Measurements from ENCODE around the gene CEACAM4. TPM values are rescaled to one million over a fixed set of nuclear protein-coding genes. Genes with fewer than 3 reads are reported as not detected.
"Not testable (repeated sequence)": the region's sequence is repeated elsewhere in the genome, so short reads cannot be mapped to it uniquely, and the experiment has no call there.

The CEACAM4 gene
- total RNA-seq, 3 donors from 2014 or later: 0.66 to 1.8 TPM; not detected in 1

DNA sequence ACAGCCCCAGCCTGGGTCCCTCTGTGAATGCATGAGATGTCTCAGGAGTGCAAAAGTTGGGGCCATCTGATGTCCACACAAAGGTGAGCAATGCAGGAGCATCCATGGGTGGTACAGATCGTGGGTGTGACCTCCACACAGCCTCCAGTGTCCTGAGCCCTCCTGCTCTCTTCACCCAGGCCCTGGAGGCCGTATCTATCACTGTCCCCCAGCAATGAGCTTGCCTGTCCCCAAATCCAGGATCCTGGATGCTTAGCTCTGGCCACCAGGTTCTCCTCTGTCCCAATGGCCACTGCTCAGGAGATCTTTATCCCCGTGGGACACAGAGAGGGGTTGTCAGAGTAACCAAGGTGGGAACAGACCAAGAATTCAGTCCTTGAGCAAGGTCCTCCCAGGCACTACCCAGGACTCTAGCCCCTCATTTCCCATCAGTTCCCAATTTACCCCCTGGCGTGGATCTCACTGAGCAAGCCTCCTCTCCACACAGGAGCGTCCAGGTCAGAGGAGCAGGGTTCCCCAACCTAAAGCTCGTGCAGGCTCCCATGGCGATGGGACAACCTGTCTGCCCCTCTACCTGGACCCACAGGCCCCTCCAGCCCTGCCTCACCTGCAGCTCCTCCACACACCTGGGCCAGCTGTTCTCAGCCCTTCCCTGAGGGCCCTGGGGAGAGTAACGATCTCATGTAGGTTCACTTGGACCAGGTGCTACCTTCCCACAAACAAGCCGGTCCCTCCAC, 39.6 kb downstream of the CEACAM4 start:
- Histone ChIP-seq H3K9me3 (peaks cover 4 to 16% of the 10 kb centered on the region in 2 donors), H3K27me3 (peaks cover 0 to 14% of the 10 kb centered on the region in 2 donors), H3K36me3 (no peaks in the 10 kb centered on the region), H3K4me1 (no peaks in the 10 kb centered on the region), H3K4me3 (no peak overlapping the region), H3K27ac (no peak overlapping the region)
- TF ChIP-seq POLR2A (IDR thresholded peaks at IDR 0.05) (no peak), POLR2AphosphoS5 (IDR thresholded peaks at IDR 0.05) (no peak)
- TF ChIP-seq, protein P1, sequence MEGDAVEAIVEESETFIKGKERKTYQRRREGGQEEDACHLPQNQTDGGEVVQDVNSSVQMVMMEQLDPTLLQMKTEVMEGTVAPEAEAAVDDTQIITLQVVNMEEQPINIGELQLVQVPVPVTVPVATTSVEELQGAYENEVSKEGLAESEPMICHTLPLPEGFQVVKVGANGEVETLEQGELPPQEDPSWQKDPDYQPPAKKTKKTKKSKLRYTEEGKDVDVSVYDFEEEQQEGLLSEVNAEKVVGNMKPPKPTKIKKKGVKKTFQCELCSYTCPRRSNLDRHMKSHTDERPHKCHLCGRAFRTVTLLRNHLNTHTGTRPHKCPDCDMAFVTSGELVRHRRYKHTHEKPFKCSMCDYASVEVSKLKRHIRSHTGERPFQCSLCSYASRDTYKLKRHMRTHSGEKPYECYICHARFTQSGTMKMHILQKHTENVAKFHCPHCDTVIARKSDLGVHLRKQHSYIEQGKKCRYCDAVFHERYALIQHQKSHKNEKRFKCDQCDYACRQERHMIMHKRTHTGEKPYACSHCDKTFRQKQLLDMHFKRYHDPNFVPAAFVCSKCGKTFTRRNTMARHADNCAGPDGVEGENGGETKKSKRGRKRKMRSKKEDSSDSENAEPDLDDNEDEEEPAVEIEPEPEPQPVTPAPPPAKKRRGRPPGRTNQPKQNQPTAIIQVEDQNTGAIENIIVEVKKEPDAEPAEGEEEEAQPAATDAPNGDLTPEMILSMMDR (IDR thresholded peaks at IDR 0.05): no peak
- DNase-seq (ENCODE audit: low spot score in 2 of 2): no peak
- intact Hi-C loops (cut with DNase I; ENCODE audit: low total_unique reads): no loop called here

- Histone ChIP-seq H3K4me1 (no peaks in the 10 kb centered on the region), H3K36me3 (no peaks in the 10 kb centered on the region), H3K27ac (no peak overlapping the region), H3K4me3 (no peak overlapping the region), H3K9me3 (peaks cover 8 to 28% of the 10 kb centered on the region in 2 donors), H3K27me3 (peaks cover 0 to 10% of the 10 kb centered on the region in 2 donors)
- no peak for DNase-seq (ENCODE audit: low spot score in 2 of 2)
- TF ChIP-seq POLR2AphosphoS5 (IDR thresholded peaks at IDR 0.05) (no peak), POLR2A (IDR thresholded peaks at IDR 0.05) (no peak)
- TF ChIP-seq, protein P1 (IDR thresholded peaks at IDR 0.05): no peak
- intact Hi-C loops (cut with DNase I; ENCODE audit: low total_unique reads): no loop called here
These were observed 40.8 kb downstream of the CEACAM4 start for GRCh38 chr19:41586064-41586463.

- Histone ChIP-seq H3K4me3 (no peak overlapping the region), H3K9me3 (peaks cover 11 to 33% of the 10 kb centered on the region in 2 donors), H3K36me3 (no peaks in the 10 kb centered on the region), H3K27me3 (peaks cover 0 to 7% of the 10 kb centered on the region in 2 donors), H3K27ac (no peak overlapping the region), H3K4me1 (no peaks in the 10 kb centered on the region)
- TF ChIP-seq POLR2A (IDR thresholded peaks at IDR 0.05) (no peak), POLR2AphosphoS5 (IDR thresholded peaks at IDR 0.05) (no peak)
- TF ChIP-seq, protein P1 (IDR thresholded peaks at IDR 0.05): no peak
- intact Hi-C loops (cut with DNase I; ENCODE audit: low total_unique reads): no loop called here
- DNase-seq (ENCODE audit: low spot score in 2 of 2): no peak
These were observed 41.9 kb downstream of the CEACAM4 start for GRCh38 chr19:41584931-41585330.

DNA sequence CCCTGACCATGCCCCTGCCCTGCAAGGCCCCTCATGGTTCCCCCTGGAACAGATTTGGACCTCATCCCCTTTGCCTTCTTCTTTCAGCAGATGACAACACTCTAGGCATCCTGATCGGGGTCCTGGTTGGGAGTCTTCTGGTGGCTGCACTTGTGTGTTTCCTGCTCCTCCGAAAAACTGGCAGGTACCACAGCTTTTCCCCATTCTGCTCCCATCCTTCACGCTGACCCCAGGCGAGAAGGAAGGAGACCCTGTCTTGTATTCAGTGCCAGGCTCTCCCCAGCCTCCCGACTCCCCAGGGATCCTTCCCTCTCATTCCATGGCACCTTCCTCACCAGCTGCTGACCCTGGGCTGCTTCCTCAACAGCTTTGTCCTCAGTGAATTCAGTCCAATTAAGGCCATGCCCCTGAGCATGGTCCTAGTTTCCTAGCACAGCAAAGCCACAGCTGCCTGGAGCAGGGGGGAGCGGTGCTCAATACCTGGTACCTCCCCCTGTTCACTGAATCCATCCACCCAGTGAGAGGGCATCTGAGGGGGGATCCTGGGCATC, 42.5 kb downstream of the CEACAM4 start:
- intact Hi-C loops (cut with DNase I; ENCODE audit: low total_unique reads): no loop called here
- H3K9me3 ChIP-seq: peaks cover 11 to 33% of the 10 kb centered on the region in 2 donors
- H3K36me3 ChIP-seq: no peaks in the 10 kb centered on the region
- H3K4me3 ChIP-seq: no peak overlapping the region
- no peaks in the 10 kb centered on the region for H3K4me1 ChIP-seq
- H3K27ac ChIP-seq: no peak overlapping the region
- peaks cover 0 to under 1% of the 10 kb centered on the region in 2 donors for H3K27me3 ChIP-seq
- TF ChIP-seq, protein P1 (IDR thresholded peaks at IDR 0.05): no peak
- no peak for TF ChIP-seq POLR2A (IDR thresholded peaks at IDR 0.05)
- TF ChIP-seq POLR2AphosphoS5 (IDR thresholded peaks at IDR 0.05): no peak
- DNase-seq (ENCODE audit: low spot score in 2 of 2): no peak

- H3K27ac ChIP-seq; intact Hi-C loops (cut with DNase I; ENCODE audit: low total_unique reads); H3K4me1 ChIP-seq; DNase-seq (ENCODE audit: low spot score in 2 of 2); H3K27me3 ChIP-seq; H3K4me3 ChIP-seq; H3K36me3 ChIP-seq: not testable (repeated sequence)
- peaks cover 11 to 33% of the 10 kb centered on the region in 2 donors for H3K9me3 ChIP-seq
These were observed 44.2 kb downstream of the CEACAM4 start for GRCh38 chr19:41582577-41583182.

DNA sequence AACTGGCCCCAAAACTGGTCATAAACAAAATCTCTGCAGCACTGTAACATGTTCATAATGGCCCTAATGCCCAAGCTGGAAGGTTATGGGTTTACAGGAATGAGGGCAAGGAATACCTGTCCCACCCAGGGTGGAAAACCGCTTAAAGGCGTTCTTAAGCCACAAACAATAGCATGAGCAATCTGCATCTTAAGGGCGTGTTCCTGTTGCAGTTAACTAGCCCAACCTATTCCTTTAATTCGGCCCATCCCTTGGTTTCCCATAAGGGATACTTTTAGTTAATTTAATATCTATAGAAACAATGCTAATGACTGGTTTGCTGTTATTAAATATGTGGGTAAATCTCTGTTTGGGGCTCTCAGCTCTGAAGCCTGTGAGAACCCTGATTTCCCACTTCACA, 45.8 kb downstream of the CEACAM4 start:
- H3K27ac ChIP-seq; H3K4me1 ChIP-seq; DNase-seq (ENCODE audit: low spot score in 2 of 2); intact Hi-C loops (cut with DNase I; ENCODE audit: low total_unique reads); H3K36me3 ChIP-seq; H3K4me3 ChIP-seq; H3K27me3 ChIP-seq: not testable (repeated sequence)
- H3K9me3 ChIP-seq: peaks cover 11 to 33% of the 10 kb centered on the region in 2 donors

Measured in breast epithelium (tissue), 4 donors.